NT2/D1 (cell line): Measurements from ENCODE around the gene LPAR5.

Source experiments
- DNase-seq: peaks from one replicate; pipeline ENCODE4 v3.0.0-alpha.2; 2011; ENCODE audit warnings: low read depth, low spot score
- H3K27me3 ChIP-seq: 2 replicates; pipeline ENCODE4 v1.6.0; 2011; ENCODE audit warnings: mild to moderate bottlenecking; ENCODE audit not compliant: insufficient read length, insufficient read depth
- H3K36me3 ChIP-seq: 2 replicates; pipeline ENCODE4 v1.6.1; 2011; ENCODE audit warnings: mild to moderate bottlenecking, low read length, mixed read lengths; ENCODE audit not compliant: insufficient read depth, insufficient read length
- H3K4me1 ChIP-seq: 2 replicates; pipeline ENCODE4 v1.5.1; 2011; ENCODE audit not compliant: insufficient read depth, insufficient read length
- H3K4me3 ChIP-seq: 2 replicates; pipeline ENCODE4 v1.5.1; 2011; ENCODE audit warnings: low read depth; ENCODE audit not compliant: insufficient read length
- H3K9ac ChIP-seq: 2 replicates; pipeline ENCODE4 v1.6.0; 2011; ENCODE audit warnings: low read depth; ENCODE audit not compliant: insufficient read length
- H3K9me3 ChIP-seq: 2 replicates; pipeline ENCODE4 v1.5.1; 2011; ENCODE audit warnings: mild to moderate bottlenecking, low read length; ENCODE audit not compliant: insufficient read depth
- SUZ12 ChIP-seq: IDR thresholded peaks from 2 replicates; pipeline ENCODE4 v1.6.1; 2011; ENCODE audit not compliant: insufficient read length, insufficient read depth; ENCODE audit errors: extremely low read depth
- YY1 ChIP-seq: IDR thresholded peaks from 2 replicates; pipeline ENCODE4 v1.6.1; 2011; ENCODE audit not compliant: insufficient read length, insufficient read depth
- ZNF274 ChIP-seq: IDR thresholded peaks from 2 replicates; pipeline ENCODE4 v1.6.1; 2011; ENCODE audit warnings: mild to moderate bottlenecking, low read depth, low read length

The LPAR5 gene

GRCh38 chr12:6662906-6663742 lies 27.4 kb upstream of the LPAR5 start, which contains the start of gene ING4:
Gene ING4, minus strand, starts transcription at chr12:6663119. Its CDS starts 18 bp downstream, at chr12:6663101.
- DNase-seq: peak; percentile 100
- Histone ChIP-seq H3K27me3 (no peaks in the 10 kb centered on the region), H3K4me3 (peak within 1 kb of the TSS; percentile 77), H3K4me1 (no peaks in the 10 kb centered on the region), H3K36me3 (peaks cover 34% of the 10 kb centered on the region), H3K9ac (peak within 1 kb of the TSS; percentile 78), H3K9me3 (no peaks in the 10 kb centered on the region)
- TF ChIP-seq YY1: peak; percentile 94
- TF ChIP-seq ZNF274: no peak

DNA sequence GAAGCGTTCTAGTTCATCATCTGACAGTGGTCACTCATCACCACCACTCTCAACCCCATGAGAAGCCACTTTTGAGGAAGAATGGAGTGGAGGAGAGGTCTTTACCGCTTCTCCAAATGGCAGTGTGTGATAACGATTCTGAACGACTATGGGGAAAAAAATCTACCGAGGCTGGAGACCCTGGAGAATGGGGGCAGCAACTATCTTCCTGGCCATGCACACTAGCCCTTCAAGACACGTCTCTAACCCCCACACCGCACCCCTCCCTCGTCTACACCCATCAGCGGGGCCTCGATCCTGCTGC lies 26.8 kb upstream of the LPAR5 start:
- Histone ChIP-seq H3K27me3 (no peaks in the 10 kb centered on the region), H3K36me3 (peaks cover 30% of the 10 kb centered on the region), H3K4me1 (no peaks in the 10 kb centered on the region), H3K9ac (peak overlapping the region; percentile 78), H3K4me3 (peak overlapping the region; percentile 77), H3K9me3 (no peaks in the 10 kb centered on the region)
- TF ChIP-seq YY1: no peak
- no peak for TF ChIP-seq ZNF274
- TF ChIP-seq SUZ12: no peak
- DNase-seq: no peak

- Histone ChIP-seq H3K4me1 (no peaks in the 10 kb centered on the region), H3K9ac (no peak overlapping the region), H3K4me3 (no peak overlapping the region), H3K36me3 (peaks cover 80% of the 10 kb centered on the region), H3K27me3 (no peaks in the 10 kb centered on the region), H3K9me3 (no peaks in the 10 kb centered on the region)
- no peak for DNase-seq
- TF ChIP-seq SUZ12 (no peak), YY1 (no peak), ZNF274 (no peak)
These were observed 18.2 kb upstream of the LPAR5 start for GRCh38 chr12:6653987-6654386.

DNA sequence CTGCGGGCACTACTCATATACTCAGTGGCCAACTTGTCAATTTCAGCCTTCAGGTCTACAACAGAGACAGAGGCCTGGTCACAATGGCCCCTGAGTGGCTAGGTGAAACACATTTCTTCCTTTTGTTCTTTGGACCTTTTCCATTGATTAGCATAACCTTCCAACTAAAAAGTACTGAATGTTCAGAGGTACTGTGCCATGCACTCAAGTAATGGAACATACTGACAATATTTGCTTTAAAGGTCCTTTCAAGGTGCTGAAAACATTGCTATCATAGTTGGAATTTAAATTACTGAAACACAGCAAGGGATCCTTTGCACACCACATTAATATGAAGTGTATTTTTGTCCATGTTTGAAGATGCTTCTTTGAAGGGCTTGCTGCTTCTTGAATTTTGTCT lies 17.6 kb upstream of the LPAR5 start:
- H3K36me3 ChIP-seq: peaks cover 78% of the 10 kb centered on the region
- DNase-seq: no peak

GRCh38 chr12:6652391-6652790 lies 16.6 kb upstream of the LPAR5 start:
- TF ChIP-seq ZNF274 (no peak), SUZ12 (no peak), YY1 (no peak)
- H3K36me3 ChIP-seq: peaks cover 79% of the 10 kb centered on the region
- H3K9me3 ChIP-seq: no peaks in the 10 kb centered on the region
- no peak for DNase-seq
- no peak overlapping the region for H3K4me3 ChIP-seq
- no peak overlapping the region for H3K9ac ChIP-seq
- no peaks in the 10 kb centered on the region for H3K27me3 ChIP-seq
- H3K4me1 ChIP-seq: no peaks in the 10 kb centered on the region

More for the DNA sequence above, 17.6 kb upstream of the LPAR5 start:
- Histone ChIP-seq H3K9ac (no peak overlapping the region), H3K9me3 (no peaks in the 10 kb centered on the region), H3K4me1 (no peaks in the 10 kb centered on the region), H3K27me3 (no peaks in the 10 kb centered on the region), H3K4me3 (no peak overlapping the region)
- no peak for TF ChIP-seq ZNF274
- TF ChIP-seq YY1: no peak
- TF ChIP-seq SUZ12: no peak

- H3K9me3 ChIP-seq: no peaks in the 10 kb centered on the region
- peaks cover 71% of the 10 kb centered on the region for H3K36me3 ChIP-seq
- H3K4me3 ChIP-seq: no peak overlapping the region
- peaks cover 7% of the 10 kb centered on the region for H3K27me3 ChIP-seq
- no peak overlapping the region for H3K9ac ChIP-seq
- TF ChIP-seq ZNF274 (no peak), SUZ12 (no peak), YY1 (no peak)
- DNase-seq: no peak
- H3K4me1 ChIP-seq: peaks cover 6% of the 10 kb centered on the region
These were observed 15.1 kb upstream of the LPAR5 start for GRCh38 chr12:6650832-6651231.

DNA sequence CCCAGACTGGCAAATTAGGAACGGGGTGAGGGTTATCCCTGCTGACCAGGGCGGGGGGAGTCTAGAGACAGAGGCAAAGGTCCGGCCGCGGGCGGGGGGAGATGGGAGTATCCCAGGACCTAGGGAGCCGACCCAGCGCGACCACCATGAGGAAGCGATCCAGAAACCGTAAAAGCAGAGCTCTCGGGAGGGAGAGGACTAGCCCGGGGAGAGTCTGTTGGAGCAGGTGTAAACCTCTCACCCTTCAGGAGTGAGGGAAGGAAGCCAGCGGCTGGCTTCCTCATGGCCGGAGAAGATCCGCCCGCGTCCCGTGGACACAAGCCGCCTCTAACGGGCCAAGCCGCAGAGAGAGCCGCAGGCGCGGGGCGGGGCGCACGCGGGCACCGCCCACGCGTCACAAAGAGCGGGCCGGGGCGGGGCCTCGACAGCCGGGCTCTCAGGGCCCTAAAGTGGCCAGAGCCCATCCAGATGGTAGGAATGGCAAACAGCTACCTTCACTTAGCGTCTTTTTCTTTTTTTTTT lies 11.4 kb upstream of the LPAR5 start, which contains the start of gene ACRBP:
TSS of gene ACRBP (minus strand) at position 350 of the 522 bp plus-strand sequence. CDS start at position 284, 66 bp downstream.
- peaks cover 7% of the 10 kb centered on the region for H3K27me3 ChIP-seq
- peak within 1 kb of the TSS; percentile 82 for H3K9ac ChIP-seq
- DNase-seq: peak; percentile 84
- TF ChIP-seq YY1: no peak
- no peak for TF ChIP-seq SUZ12
- no peak for TF ChIP-seq ZNF274
- peaks cover 31% of the 10 kb centered on the region for H3K9me3 ChIP-seq
- H3K4me3 ChIP-seq: peak within 1 kb of the TSS; percentile 56
- H3K36me3 ChIP-seq: peaks cover 36% of the 10 kb centered on the region
- peaks cover 6% of the 10 kb centered on the region for H3K4me1 ChIP-seq
